ENCODE measurements around the gene ITFG2. TPM values are rescaled to one million over a fixed set of nuclear protein-coding genes. Genes with fewer than 3 reads are reported as not detected.
A peak's percentile ranks its signal among the peaks of the same experiment; 100 is the strongest.

The ITFG2 gene
- total RNA-seq, 1 experiment from 2014 or later: 24.6 TPM

GRCh38 chr12:2801044-2801783, 11.3 kb upstream of the ITFG2 start (continued):
- TF ChIP-seq POLR2AphosphoS5 (IDR thresholded peaks at IDR 0.05; ENCODE audit: low read depth, low read length) (no peak), JUND (IDR thresholded peaks at IDR 0.05) (no peak)

GRCh38 chr12:2803635-2804392, 8.7 kb upstream of the ITFG2 start:
- Histone ChIP-seq H3K4me3 (replicated peaks in 1 of 2; ENCODE audit: low read depth in 1 of 2, low read length in 2 of 2) (no peak overlapping the region), H3K27me3 (ENCODE audit: insufficient read depth, low read length) (no peaks in the 10 kb centered on the region), H3K9me3 (ENCODE audit: control insufficient read depth in 1 of 2, insufficient read depth in 1 of 2, low read depth in 1 of 2, low read length in 2 of 2) (no peaks in the 10 kb centered on the region), H4K20me1 (ENCODE audit: insufficient read depth) (0 out of 2 replicates have a peak, but pooled peaks cover 5% of the 10 kb centered on the region), H3K9ac (ENCODE audit: low read length) (no peak overlapping the region), H2AFZ (ENCODE audit: low read depth, low read length, poor library complexity, severe bottlenecking) (no peak overlapping the region), H3K9me2 (ENCODE audit: insufficient read depth) (no peaks in the 10 kb centered on the region), H3K79me2 (ENCODE audit: insufficient read depth, low read length) (peaks cover 35% of the 10 kb centered on the region; the same call in 1 of the 2 replicates), H3K36me3 (ENCODE audit: control insufficient read depth in 1 of 2, insufficient read depth in 2 of 2, low read length in 2 of 2) (peaks cover 63 to 82% of the 10 kb centered on the region in 2 experiments), H3K4me2 (ENCODE audit: low read length) (no peak overlapping the region), H3K27ac (ENCODE audit: low read depth, low read length) (no peak overlapping the region), H3K4me1 (ENCODE audit: control insufficient read depth in 1 of 2, insufficient read depth in 2 of 2, low read length in 2 of 2) (no peaks in the 10 kb centered on the region)
- RAD21 ChIA-PET (ENCODE audit: low non-redundant PET in 1 of 2, low total read pairs in 2 of 2, uncharacterized antibody in 2 of 2, unreplicated experiment in 2 of 2): no interaction called here
- CTCF ChIA-PET: no interaction called here
- POLR2A ChIA-PET: no interaction called here
- ATAC-seq (no peak), DNase-seq (ENCODE audit: low read depth, low spot score) (no peak)
- intact Hi-C loops (cut with micrococcal nuclease): no loop called here
- TF ChIP-seq SIN3A (IDR thresholded peaks at IDR 0.05; ENCODE audit: low read depth) (no peak), CTCF (IDR thresholded peaks at IDR 0.05 in 2 of 3, conservative IDR thresholded peaks at IDR 0.05 in 1 of 3; ENCODE audit: borderline replicate concordance in 1 of 3, insufficient read depth in 1 of 3, low read depth in 2 of 3, low read length in 2 of 3) (no peak), MAX (IDR thresholded peaks at IDR 0.05) (no peak), FOSL1 (IDR thresholded peaks at IDR 0.05; ENCODE audit: low read depth) (no peak)
- BruUV-seq (replicated peaks): TSS peak; percentile 39

Data from HCT116 (cell line).